ENCODE data around the gene YWHAQ.

DNA sequence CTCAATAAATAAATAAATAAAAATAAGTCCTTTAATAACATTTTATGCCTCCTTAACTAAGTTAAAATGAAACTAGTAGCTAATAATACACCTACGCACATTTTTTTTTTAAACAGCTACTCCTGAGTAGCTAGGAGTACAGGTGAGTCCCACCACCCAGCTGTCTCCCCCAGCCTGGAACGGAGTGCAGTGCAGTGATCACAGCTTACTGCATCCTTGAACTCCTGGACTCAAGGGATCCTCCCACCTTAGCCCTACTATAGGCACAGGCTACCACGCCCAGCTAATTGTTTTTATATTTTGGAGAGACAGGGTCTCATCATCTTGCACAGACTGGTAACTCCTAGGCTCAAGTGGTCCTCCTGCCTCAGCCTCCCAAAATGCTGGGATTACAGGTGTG lies 28.4 kb downstream of the YWHAQ start:
- TF ChIP-seq, protein P1, sequence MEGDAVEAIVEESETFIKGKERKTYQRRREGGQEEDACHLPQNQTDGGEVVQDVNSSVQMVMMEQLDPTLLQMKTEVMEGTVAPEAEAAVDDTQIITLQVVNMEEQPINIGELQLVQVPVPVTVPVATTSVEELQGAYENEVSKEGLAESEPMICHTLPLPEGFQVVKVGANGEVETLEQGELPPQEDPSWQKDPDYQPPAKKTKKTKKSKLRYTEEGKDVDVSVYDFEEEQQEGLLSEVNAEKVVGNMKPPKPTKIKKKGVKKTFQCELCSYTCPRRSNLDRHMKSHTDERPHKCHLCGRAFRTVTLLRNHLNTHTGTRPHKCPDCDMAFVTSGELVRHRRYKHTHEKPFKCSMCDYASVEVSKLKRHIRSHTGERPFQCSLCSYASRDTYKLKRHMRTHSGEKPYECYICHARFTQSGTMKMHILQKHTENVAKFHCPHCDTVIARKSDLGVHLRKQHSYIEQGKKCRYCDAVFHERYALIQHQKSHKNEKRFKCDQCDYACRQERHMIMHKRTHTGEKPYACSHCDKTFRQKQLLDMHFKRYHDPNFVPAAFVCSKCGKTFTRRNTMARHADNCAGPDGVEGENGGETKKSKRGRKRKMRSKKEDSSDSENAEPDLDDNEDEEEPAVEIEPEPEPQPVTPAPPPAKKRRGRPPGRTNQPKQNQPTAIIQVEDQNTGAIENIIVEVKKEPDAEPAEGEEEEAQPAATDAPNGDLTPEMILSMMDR (IDR thresholded peaks at IDR 0.05) = no peak
- TF ChIP-seq POLR2A (IDR thresholded peaks at IDR 0.05) (no peak), EP300 (IDR thresholded peaks at IDR 0.05) (no peak), POLR2AphosphoS5 (IDR thresholded peaks at IDR 0.05) (no peak)
